Adipose tissue (tissue), 3 donors: ENCODE results near the gene GRM2. TPM values are rescaled to one million over a fixed set of nuclear protein-coding genes. Genes with fewer than 3 reads are reported as not detected.
"Not testable (repeated sequence)": the region's sequence is repeated elsewhere in the genome, so short reads cannot be mapped to it uniquely, and the experiment has no call there.

Source experiments
- H3K27ac ChIP-seq: one replicate; pipeline ENCODE4 v1.5.1; 2013; ENCODE audit warnings: low read depth, low read length
- WGBS, 3 donors: extraction: QIAGEN DNeasy Blood & Tissue Kit; methylation state at CpG; one replicate each; pipeline ENCODE4 v1.1.7; 2013; 5-methylcytosine and 5-hydroxymethylcytosine counted together
- polyA plus RNA-seq, 3 donors: library from polyadenylated mRNA; stranded (reverse); fragments of 200-250 nt; gene quantifications; one replicate each; pipeline ENCODE4 v1.2.3, GENCODE V29; 2013
- donor health status: healthy with polysubstance abuse.
- donor health status: Bipolar disorder and iron deficiency.
- donor health status: healthy.

Gene GRM2
- polyA plus RNA-seq, 3 donors, result 0.14 to 0.22 (median 0.21) TPM

DNA sequence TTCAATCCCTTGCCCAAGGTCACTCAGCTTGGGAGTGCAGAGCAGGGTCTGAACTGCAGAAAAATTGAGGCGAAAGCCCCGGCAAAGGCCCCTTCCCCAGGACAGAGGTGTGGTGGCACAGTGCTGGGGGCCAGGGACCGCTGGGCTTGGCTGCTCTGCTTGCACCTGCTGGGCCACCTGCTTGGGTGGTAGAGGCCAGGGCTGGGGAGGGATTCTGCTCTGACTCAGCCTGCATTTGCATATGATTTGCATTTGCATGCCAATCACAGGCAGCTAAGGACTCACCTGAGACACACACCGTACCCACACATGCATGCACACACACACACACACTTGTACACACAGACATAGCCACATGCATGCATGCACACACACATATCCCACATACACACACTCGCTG is 9.9 kb downstream of the GRM2 start:
- 72 to 88% (median 87%) methylated on average over 5 of the region's 5 CpGs for WGBS, 3 donors
- H3K27ac ChIP-seq, result no peak overlapping the region

DNA sequence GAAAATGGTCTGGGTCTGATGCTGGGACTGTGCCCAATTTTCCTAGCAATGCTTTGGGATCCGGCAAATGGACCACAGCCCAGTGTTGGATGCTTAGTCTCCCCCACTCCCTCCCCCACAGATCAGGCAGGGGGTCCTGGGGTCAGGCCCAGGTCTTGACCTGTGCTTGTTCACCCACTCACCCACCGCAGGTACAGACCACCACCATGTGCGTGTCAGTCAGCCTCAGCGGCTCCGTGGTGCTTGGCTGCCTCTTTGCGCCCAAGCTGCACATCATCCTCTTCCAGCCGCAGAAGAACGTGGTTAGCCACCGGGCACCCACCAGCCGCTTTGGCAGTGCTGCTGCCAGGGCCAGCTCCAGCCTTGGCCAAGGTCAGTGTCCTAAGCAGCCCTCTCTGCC is 10.6 kb downstream of the GRM2 start:
- WGBS, 3 donors, result 82 to 90% (median 88%) methylated on average over 10 of the region's 10 CpGs
- no peak overlapping the region for H3K27ac ChIP-seq

DNA sequence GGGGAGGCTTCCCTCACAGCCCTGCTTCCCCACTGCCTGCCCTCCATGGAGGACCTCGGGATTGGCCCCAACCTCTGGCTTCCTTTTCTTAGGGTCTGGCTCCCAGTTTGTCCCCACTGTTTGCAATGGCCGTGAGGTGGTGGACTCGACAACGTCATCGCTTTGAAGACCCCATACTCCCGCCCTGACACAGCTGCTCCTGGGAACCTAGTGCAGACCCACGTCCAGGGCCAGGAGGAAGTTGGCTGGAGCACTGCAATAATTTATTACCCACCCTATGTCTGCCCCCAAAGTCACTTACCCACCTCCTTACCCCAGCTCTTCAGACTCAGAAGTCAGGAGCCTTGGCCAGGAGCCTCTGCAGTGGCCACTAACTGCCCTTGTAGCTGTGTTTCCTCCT is 11.1 kb downstream of the GRM2 start:
- WGBS, 3 donors, result 73 to 80% (median 76%) methylated on average over 7 of the region's 7 CpGs
- no peak overlapping the region for H3K27ac ChIP-seq

DNA sequence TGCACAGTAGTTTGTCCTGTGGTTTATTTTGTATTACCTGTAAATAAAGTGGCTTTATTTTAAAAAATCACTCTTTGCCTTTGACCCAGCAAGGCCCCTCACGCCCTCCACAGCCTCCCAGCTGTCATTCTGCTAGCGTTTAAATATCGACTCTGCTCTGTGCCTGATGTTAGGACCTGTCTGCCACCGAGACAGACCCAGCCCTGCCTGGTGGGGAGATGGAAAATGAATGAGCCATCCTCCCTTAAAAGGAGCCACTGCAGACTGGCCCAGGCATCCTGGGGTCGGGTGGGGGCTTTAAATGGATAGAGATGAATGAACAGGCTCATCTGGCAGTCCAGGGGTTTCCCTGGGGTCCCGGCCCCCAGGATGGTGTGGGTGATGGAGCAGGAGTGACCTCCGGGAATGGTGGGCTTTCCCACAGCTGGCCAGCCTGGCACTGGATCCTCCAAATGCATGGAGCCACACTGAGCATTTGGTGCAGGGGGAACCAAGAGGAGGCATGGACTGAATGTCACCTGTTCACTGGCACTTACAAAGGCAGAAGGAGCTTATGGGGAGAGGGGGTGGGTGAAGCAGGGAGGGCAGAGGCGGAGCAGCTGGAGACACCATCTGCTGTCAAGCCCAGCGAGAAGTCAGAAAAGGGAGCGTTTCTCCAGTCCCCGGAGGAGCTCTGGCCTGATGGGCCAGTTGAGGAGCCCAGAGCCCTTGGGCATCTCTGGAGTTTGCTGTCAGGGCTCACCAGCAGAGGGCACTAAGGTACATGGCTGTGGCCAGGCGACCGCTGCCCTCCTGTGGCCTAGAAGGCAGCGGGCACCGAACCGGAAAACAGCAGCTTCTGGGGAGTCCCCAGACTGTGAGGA is 11.9 kb downstream of the GRM2 start:
- 34 to 46% (median 42%) methylated on average over 16 of the region's 16 CpGs for WGBS, 3 donors

DNA sequence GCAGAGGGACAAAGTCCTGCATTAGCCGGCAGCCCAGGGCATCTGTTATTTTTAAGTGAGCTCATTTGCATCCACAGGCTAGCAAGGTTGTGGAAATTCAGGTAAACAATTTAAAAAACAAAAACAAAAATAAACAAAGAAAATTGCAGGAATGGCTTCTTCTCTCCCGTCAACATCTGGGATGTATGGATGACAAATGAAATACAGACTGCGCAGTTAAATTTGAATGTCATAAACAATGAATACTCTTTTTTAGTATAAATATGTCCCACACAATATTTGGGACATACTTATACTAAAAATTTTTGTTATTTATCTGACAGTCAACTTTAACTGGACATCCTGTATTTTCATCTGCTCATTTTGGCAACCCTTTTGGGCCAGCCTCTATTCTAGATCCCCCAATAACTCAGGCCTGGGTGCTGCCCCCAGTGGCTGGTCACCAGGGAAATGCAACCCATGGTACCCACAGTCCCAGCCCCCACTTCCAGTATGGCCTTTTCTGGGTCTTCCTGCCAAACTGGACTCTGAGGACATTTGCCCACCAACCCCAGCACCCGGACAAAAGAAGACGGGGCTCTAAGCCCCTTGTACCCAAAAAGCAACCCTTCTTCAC is 12.7 kb downstream of the GRM2 start:
- 68 to 77% (median 76%) methylated on average over 5 of the region's 5 CpGs for WGBS, 3 donors

More for the DNA sequence above, 11.9 kb downstream of the GRM2 start:
- H3K27ac ChIP-seq, result no peak overlapping the region

DNA sequence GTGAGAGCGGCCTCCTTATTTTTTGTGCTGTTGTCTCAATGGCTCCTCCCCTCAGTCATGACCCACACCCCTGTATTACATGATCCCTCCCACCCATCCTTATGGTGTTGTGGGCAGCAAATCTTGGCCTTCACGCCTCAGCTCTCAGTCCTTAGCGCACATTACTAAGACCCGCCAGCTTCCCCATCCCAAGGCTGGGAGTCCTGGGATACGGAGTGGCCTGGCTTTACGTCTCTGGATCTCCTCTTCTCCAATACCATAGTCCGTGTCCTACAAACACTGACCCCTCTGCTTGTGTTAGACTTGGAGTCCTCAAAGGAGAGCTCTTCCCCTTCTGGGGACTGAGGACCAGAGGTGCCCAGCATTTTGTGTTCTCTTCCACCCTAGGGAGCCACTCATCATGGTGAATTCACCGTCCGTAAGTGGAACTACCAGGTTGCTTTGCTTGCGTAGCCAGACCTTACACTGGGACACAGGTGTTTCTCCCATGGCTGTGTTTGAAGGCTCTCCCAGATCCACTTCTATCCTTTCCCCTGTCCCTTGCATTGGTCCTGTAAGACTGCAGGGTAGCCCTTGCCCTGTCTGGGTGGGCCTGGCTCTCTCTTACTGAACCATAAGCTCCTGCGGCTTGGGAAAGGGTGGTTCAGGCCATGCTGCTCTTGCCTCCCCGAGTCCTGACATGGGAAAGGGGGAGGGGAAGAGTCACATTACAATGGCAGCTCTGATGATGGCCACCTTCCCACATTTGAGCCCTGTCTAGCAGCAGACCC is 13.6 kb downstream of the GRM2 start:
- no peak overlapping the region for H3K27ac ChIP-seq
- 85 to 91% (median 88%) methylated on average over 12 of the region's 12 CpGs for whole genome bisulfite sequencing, 3 donors

More for the DNA sequence above, 12.7 kb downstream of the GRM2 start:
- no peak overlapping the region for H3K27ac ChIP-seq

DNA sequence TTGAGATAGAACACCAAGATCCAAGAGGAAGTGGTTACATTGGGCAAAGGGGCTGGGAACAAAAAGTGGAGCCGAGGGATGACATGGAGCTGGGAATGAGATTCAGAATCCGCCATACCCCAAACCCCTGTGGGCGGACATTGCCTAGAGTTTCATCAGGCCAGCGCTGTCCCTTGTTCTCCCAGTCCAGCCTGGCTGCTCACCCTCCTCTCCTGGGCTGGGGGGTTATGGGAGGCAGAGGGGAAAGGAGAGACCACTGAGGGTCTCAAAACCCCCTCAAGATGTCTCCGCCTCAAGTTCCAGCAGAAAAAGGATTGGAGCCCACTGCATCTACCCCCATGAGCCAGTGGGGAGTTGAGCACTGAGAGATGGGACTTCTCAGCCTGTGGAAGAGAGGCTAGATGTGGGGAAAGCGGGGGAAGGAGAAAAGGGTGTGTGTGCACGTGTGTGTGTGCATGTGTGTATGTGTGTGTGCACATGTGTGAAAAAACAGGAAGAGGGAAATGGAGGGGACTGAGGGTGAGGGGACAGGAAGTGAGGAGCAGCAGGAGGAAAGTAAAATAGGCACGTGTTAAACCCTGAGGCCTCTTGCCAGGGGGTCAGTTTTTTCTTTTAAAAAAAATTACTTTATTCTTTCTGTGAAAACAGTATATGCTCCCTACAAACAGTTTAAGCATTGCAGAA is 14.3 kb downstream of the GRM2 start:
- no peak overlapping the region for H3K27ac ChIP-seq
- 74 to 76% (median 74%) methylated on average over 8 of the region's 8 CpGs for WGBS, 3 donors

DNA sequence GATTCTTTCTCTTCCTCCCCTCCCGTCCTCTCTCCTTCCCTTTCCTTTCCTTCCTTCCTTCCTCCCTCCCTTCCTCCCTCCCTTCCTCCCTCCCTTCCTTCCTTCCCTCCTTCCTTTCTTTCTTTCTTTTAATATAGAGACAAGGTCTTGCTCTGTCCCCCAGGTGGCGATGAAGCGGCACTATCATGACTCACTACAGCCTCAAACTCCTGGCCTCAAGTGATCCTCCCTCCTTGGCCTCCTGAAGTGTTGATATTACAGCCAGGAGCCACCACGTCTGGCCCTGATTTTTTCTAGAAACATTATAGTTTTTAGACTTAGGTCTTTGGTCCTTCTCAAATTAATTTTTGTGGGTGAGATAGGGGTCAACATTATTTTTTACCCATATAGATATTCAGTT is 15.5 kb downstream of the GRM2 start:
- WGBS, 3 donors, result 67 to 72% (median 71%) methylated on average over 4 of the region's 4 CpGs
- no peak overlapping the region for H3K27ac ChIP-seq

DNA sequence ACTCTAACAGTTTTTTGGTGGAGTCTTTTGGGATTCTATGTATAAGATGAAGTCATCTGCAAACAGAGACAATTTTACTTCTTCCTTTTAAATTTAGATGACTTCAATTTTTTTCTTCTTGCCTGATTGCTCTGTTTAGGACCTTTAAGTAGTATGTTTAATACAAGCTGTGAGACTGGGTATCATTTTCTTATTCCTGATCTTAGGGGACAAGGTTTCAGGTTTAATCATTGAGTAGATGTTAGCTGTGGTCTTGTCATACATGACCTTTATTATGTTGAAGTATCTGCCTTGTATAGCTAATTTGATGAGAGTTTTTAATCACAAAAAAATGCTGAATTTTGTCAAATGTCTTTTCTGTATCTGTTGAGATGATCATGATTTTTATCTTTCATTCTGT is 20.6 kb downstream of the GRM2 start:
- H3K27ac ChIP-seq, result no peak overlapping the region

DNA sequence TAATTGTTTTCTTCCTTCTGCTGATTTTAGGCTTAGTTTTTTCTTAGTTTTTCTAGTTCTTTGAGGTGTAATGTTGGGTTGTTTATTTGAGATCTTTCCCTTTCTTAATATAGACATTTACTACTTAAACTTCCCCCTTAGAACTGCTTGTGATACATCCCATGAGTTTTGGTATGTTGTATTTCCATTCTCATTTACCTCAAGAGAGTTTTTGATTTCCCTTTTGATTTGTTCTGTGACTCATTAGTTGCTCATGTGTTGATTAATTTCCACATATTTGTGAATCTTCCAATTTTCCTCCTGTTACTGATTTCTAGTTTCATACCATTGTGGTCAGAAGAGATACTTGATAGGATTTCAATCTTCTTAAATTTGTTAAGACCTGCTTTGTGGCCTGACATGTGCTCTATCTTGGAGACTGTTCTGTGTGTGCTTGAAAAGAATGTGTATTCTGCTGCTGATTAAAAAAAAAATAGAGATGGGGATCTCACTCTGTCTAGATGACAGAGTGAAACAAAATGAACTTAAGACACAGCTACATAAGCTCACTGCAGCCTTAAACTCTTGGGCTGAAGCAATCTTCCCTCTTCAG is 22.3 kb downstream of the GRM2 start:
- H3K27ac ChIP-seq, result no peak overlapping the region

DNA sequence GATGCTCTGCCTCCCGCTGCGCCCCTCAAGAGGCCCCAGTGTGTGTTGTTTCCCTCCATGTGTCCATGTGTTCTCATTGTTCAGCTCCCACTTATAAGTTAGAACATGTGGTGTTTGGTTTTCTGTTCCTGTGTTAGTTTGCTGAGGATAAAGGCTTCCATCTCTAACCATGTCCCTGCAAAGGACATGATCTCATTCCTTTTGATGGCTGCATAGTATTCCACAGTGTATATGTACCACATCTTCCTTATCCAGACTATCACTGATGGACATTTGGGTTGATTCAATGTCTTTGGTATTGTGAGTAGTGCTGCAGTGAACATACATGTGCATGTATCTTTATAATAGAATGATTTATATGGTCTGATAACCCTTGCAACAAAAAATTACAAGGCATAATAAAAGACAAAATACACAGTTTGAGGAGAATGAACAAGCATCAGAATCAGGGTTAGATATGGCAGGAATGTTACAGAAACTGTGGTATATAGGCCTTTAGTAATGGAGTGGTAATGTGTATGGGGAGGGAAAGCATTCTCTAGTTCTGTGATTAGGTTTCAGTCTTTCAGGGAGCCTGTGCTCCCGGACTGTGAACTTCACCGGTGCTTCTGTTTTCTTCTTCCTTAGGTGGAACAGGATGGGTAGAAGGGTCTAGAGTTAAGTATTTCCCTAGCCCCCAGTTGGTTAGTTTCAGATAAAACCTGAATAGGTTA is 27.1 kb downstream of the GRM2 start:
- H3K27ac ChIP-seq, result no peak overlapping the region
- 81 to 93% (median 87%) methylated on average over 4 of the region's 4 CpGs for WGBS, 3 donors

DNA sequence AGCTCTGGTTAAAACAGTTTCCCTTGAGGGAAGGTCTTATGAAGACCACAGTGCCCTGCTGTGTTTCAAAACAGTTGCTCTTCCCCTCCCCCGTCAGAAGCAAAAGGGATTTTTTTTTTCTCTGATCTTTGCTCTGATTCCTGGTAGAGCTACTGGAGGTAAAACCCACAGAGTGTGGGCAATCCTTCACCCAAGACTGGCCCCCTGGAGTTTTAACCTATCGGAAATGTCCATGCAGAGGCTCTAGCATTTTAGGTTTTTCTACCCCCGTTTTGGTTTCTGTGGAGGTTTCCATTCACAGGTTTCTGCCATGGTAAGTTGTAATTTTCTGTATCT is 27.7 kb downstream of the GRM2 start:
- no peak overlapping the region for H3K27ac ChIP-seq
- WGBS, 3 donors, result 17 to 51% (median 47%) methylated on average over 3 of the region's 3 CpGs

DNA sequence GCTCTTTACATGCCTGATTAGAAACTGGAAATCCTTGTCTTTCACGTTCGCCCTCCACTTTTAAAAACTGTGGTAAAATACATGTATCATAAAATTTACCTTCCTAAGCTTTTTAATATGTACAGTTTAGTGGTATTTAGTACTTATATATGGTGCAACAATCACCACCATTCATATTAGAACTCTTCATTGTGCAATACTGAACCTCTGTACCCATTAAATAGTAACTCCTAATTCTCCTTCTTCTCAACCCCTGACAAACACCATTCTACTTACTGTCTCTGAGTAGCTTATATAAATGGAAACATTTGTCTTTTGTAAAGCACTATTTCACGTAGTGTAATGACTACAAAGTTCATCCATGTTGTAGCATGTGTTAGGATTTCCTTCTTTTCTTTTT is 28.2 kb downstream of the GRM2 start:
- WGBS, 3 donors, result 48 to 86% (median 79%) methylated on average over 3 of the region's 3 CpGs
- no peak overlapping the region for H3K27ac ChIP-seq

DNA sequence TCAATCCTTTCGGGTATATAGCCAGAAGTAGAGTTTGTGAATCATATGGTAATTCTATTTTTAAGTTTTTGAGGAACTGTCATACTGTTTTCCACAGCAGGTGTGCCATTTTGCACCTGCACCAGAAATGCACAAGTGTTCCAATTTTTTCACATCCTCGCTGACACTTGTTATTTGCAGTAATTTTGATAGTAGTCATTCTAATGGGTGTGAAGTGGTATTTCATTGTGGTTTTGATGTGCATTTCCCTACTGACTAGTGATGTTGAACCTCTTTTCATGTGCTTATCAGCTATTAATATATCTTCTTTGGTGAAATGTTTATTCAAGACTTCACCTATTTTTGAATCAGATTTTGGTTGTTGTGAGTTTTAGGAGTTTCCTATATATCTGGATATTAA is 29.1 kb downstream of the GRM2 start:
- no peak overlapping the region for H3K27ac ChIP-seq
- WGBS, 3 donors, result 81 to 82% (median 82%) methylated on average over 2 of the region's 2 CpGs

DNA sequence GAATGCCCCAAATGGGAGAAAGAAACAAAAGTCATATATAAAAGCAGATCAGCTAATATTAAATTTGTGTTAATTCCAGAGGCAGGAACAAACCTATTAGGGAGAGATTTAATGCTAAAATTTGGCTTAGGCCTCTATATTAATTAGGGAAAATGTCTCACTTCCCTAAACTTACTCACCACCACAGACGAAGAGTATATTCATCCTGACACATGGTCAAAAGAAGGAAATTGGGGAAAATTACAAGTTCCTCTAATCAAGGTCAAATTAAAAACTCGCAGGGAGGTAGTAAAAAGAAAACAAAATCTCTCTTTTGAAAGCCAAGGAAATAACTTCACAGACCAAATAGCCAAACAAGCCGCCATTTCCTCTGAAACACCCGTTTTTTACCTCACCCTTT is 32.2 kb downstream of the GRM2 start:
- no peak overlapping the region for H3K27ac ChIP-seq
- WGBS, 3 donors, result 44 to 59% (median 46%) methylated on average over 4 of the region's 4 CpGs

DNA sequence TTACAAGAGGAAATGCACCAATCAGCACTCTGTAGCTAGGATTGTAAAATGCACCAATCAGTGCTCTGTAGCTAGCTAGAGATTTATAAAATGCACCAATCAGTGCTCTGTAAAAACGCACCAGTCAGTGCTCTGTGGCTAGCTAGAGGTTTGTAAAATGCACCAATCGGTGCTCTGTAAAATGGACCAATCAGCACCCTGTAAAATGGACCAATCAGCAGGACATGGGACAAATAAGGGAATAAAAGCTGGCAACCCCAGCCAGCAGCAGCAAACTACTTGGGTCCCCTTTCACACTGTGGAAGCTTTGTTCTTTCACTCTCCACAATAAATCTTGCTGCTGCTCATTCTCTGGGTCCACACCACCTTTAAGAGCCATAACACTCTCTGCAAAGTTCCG is 35.5 kb downstream of the GRM2 start:
- not testable (repeated sequence) for H3K27ac ChIP-seq
- 78 to 87% (median 84%) methylated on average over 3 of the region's 3 CpGs for WGBS, 3 donors

DNA sequence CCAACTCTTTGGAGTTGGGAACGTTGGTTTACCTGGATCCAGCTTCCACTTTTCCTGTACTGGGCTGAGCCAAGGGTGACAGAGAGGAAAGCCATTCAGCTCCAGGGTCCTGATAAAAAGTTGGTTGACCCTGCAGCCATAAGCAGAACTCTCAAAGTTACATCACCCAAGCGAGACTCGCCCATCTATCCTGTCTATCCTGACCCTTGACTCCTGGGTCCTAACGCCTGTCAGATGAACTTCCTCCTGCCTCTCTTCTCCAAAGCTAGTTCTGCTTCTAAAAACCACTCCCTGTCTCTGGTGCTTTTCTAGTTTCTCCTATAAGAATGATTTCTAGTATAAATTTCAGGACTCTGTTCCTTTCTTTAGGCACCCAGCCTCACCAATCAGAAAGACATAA is 36.1 kb downstream of the GRM2 start:
- not testable (repeated sequence) for H3K27ac ChIP-seq
- WGBS, 3 donors, result 39 to 62% (median 56%) methylated on average over 4 of the region's 4 CpGs

DNA sequence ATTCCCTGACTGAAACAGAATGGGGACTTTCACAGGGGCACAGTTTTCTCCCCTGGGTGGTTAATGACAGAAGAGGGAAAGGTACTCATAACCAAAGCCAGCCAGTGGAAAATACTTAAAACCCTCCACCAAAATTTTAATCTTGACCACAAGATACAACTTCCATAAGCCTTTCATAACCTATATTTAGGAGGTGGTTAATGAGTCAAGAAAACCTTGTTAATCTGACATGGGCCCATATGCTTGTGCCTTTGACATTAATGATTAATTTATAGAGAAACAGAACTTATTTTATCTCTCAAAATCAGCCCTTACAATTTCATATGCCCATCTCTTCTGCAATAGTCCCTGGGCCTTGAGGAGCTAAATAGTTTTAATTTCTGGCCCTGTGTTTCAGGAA is 41.0 kb downstream of the GRM2 start:
- H3K27ac ChIP-seq, result no peak overlapping the region
